NCI-H2081 (cell line): Measurements from ENCODE around the gene CD248.
"Not testable (repeated sequence)": the region's sequence is repeated elsewhere in the genome, so short reads cannot be mapped to it uniquely, and the experiment has no call there.

Experiments used
- DNase-seq, 2 experiments: peaks; one replicate each; lab custom pipeline; 2025; lab: John Stamatoyannopoulos, UW

Gene CD248

GRCh38 chr11:66328302-66329144, 11.7 kb upstream of the CD248 start:
- DNase-seq, result peak; percentile 59 to 73

- no peak for DNase-seq
Measured at GRCh38 chr11:66328031-66328301, 11.1 kb upstream of the CD248 start.

- DNase-seq, result no peak
Measured at GRCh38 chr11:66327171-66328030, 10.6 kb upstream of the CD248 start.

GRCh38 chr11:66326261-66327111, 9.6 kb upstream of the CD248 start:
- DNase-seq, result no peak

GRCh38 chr11:66325263-66325671, 8.4 kb upstream of the CD248 start:
- DNase-seq, result no peak

GRCh38 chr11:66324664-66325063, 7.8 kb upstream of the CD248 start:
- no peak for DNase-seq

- DNase-seq, result no peak
Measured at GRCh38 chr11:66323684-66324083, 6.8 kb upstream of the CD248 start.

- no peak for DNase-seq
Measured at GRCh38 chr11:66322732-66323427, 6.0 kb upstream of the CD248 start.

GRCh38 chr11:66321606-66322005, 4.8 kb upstream of the CD248 start:
- no peak for DNase-seq

- not testable (repeated sequence) for DNase-seq
Measured at GRCh38 chr11:66320748-66321147, 3.9 kb upstream of the CD248 start.

GRCh38 chr11:66320289-66320688, 3.4 kb upstream of the CD248 start:
- not testable (repeated sequence) for DNase-seq

- no peak for DNase-seq
Measured at GRCh38 chr11:66318600-66318970, 1.7 kb upstream of the CD248 start.

GRCh38 chr11:66317723-66318599, 1.1 kb upstream of the CD248 start:
- no peak for DNase-seq

GRCh38 chr11:66317322-66317722, 478 bp upstream of the CD248 start:
- no peak for DNase-seq

GRCh38 chr11:66315921-66316811, 678 bp downstream of the CD248 start:
- DNase-seq, result no peak

- no peak for DNase-seq
Measured at GRCh38 chr11:66315498-66315885, 1.4 kb downstream of the CD248 start.

- DNase-seq, result no peak
Measured at GRCh38 chr11:66314561-66315497, 2.0 kb downstream of the CD248 start.

- no peak for DNase-seq
Measured at GRCh38 chr11:66314186-66314501, 2.7 kb downstream of the CD248 start.
